Activated naive CD8-positive, alpha-beta T cell treated with anti-CD3 and anti-CD28 coated beads, Interleukin-2, amount 10 ng/mL, durations not matched to agents 7 days and 5 days (primary cell): Measurements from ENCODE around the gene CUL3. TPM values are rescaled to one million over a fixed set of nuclear protein-coding genes. Genes with fewer than 3 reads are reported as not detected.
"Not testable (repeated sequence)": the region's sequence is repeated elsewhere in the genome, so short reads cannot be mapped to it uniquely, and the experiment has no call there.

ENCODE experiments used
- ATAC-seq: fragments of 150-1000 bp; cut with Tn5 transposase; one replicate; pipeline ENCODE4 v1.10.0; 2021; ENCODE audit warnings: low read depth, moderate library complexity
- POLR2A ChIA-PET: fragments of 350-600 bp; sonication (Branson Sonifier 250); formaldehyde crosslinking; loops from one replicate; lab custom pipeline; 2021; ENCODE audit warnings: antibody characterized with exemption; lab: Charles Lee
- DNase-seq: peaks from one replicate; pipeline ENCODE4 v3.0.0; 2021
- H3K27ac Mint-ChIP-seq: one replicate; pipeline ENCODE4 v1.8.0; 2022; ENCODE audit warnings: mild to moderate bottlenecking, mixed read lengths
- H3K27me3 Mint-ChIP-seq: one replicate; pipeline ENCODE4 v1.8.0; 2022; ENCODE audit warnings: mild to moderate bottlenecking, moderate library complexity, mixed read lengths
- H3K36me3 Mint-ChIP-seq: one replicate; pipeline ENCODE4 v1.8.0; 2021; ENCODE audit warnings: mild to moderate bottlenecking, mixed read lengths
- H3K4me1 Mint-ChIP-seq: one replicate; pipeline ENCODE4 v1.8.0; 2021; ENCODE audit warnings: mixed read lengths
- H3K4me3 Mint-ChIP-seq: one replicate; pipeline ENCODE4 v1.8.0; 2022; ENCODE audit warnings: mild to moderate bottlenecking, moderate library complexity, mixed read lengths
- H3K9me3 Mint-ChIP-seq: one replicate; pipeline ENCODE4 v1.8.0; 2021; ENCODE audit warnings: mixed read lengths
- total RNA-seq, 2 experiments: library from RNA; stranded (reverse); gene quantifications; one replicate each; pipeline ENCODE4 v1.2.3, GENCODE V29; 2021

CUL3 gene
- total RNA-seq, result 10 to 100 TPM; 78.4 to 81.5 TPM

GRCh38 chr2:224585211-224586088, at the start of gene CUL3:
Gene CUL3, minus strand, starts transcription at chr2:224585363. Its CDS starts 354 bp downstream, at chr2:224585009.
- DNase-seq (peak; percentile 100), ATAC-seq (peak; percentile 83)
- H3K27ac Mint-ChIP-seq, result peak within 1 kb of the TSS; percentile 96
- H3K4me1 Mint-ChIP-seq, result peaks cover 30% of the 10 kb centered on the region
- H3K36me3 Mint-ChIP-seq, result peaks cover 8% of the 10 kb centered on the region
- POLR2A ChIA-PET, result interaction anchor here (0.6 to 2.5 kb wide), 20 partner anchors 8 to 629 kb away, joined by 3 to 17 read pairs (median 3); partner anchors contain the start of gene MRPL44
- peak within 1 kb of the TSS; percentile 98 for H3K4me3 Mint-ChIP-seq
- H3K27me3 Mint-ChIP-seq, result no peaks in the 10 kb centered on the region
- no peaks in the 10 kb centered on the region for H3K9me3 Mint-ChIP-seq

GRCh38 chr2:224630659-224631550, 45.7 kb upstream of the CUL3 start:
- ATAC-seq, result no peak
- no peaks in the 10 kb centered on the region for H3K27me3 Mint-ChIP-seq
- no peaks in the 10 kb centered on the region for H3K36me3 Mint-ChIP-seq
- H3K4me1 Mint-ChIP-seq, result no peaks in the 10 kb centered on the region
- H3K27ac Mint-ChIP-seq, result no peak overlapping the region
- no peak overlapping the region for H3K4me3 Mint-ChIP-seq
- no peak for DNase-seq
- no peaks in the 10 kb centered on the region for H3K9me3 Mint-ChIP-seq
- POLR2A ChIA-PET, result no interaction called here

- H3K4me1 Mint-ChIP-seq, result no peaks in the 10 kb centered on the region
- H3K36me3 Mint-ChIP-seq, result no peaks in the 10 kb centered on the region
- no peaks in the 10 kb centered on the region for H3K9me3 Mint-ChIP-seq
- no peak overlapping the region for H3K4me3 Mint-ChIP-seq
- POLR2A ChIA-PET, result no interaction called here
- no peaks in the 10 kb centered on the region for H3K27me3 Mint-ChIP-seq
- ATAC-seq, result no peak
- DNase-seq, result no peak
- H3K27ac Mint-ChIP-seq, result no peak overlapping the region
These were observed 43.3 kb upstream of the CUL3 start for GRCh38 chr2:224628416-224628815.

- Mint-ChIP-seq H3K36me3 (no peaks in the 10 kb centered on the region), H3K4me3 (no peak overlapping the region), H3K9me3 (peaks cover 1% of the 10 kb centered on the region), H3K4me1 (no peaks in the 10 kb centered on the region), H3K27ac (no peak overlapping the region), H3K27me3 (no peaks in the 10 kb centered on the region)
- no peak for DNase-seq
- POLR2A ChIA-PET, result no interaction called here
- ATAC-seq, result no peak
These were observed 41.6 kb upstream of the CUL3 start for GRCh38 chr2:224626735-224627134.

GRCh38 chr2:224613543-224614286, 28.6 kb upstream of the CUL3 start:
- Mint-ChIP-seq H3K9me3 (no peaks in the 10 kb centered on the region), H3K36me3 (no peaks in the 10 kb centered on the region), H3K4me1 (no peaks in the 10 kb centered on the region), H3K4me3 (no peak overlapping the region), H3K27me3 (peaks cover 3% of the 10 kb centered on the region), H3K27ac (no peak overlapping the region)
- POLR2A ChIA-PET, result no interaction called here
- ATAC-seq (no peak), DNase-seq (no peak)

GRCh38 chr2:224612578-224612977, 27.4 kb upstream of the CUL3 start:
- DNase-seq (no peak), ATAC-seq (no peak)
- Mint-ChIP-seq H3K36me3 (no peaks in the 10 kb centered on the region), H3K4me1 (no peaks in the 10 kb centered on the region), H3K9me3 (no peaks in the 10 kb centered on the region), H3K27me3 (peaks cover 3% of the 10 kb centered on the region), H3K27ac (no peak overlapping the region), H3K4me3 (no peak overlapping the region)
- POLR2A ChIA-PET, result no interaction called here

- Mint-ChIP-seq H3K27me3 (peaks cover 6% of the 10 kb centered on the region), H3K27ac (no peak overlapping the region), H3K4me1 (no peaks in the 10 kb centered on the region), H3K4me3 (no peak overlapping the region), H3K36me3 (no peaks in the 10 kb centered on the region), H3K9me3 (no peaks in the 10 kb centered on the region)
- no peak for DNase-seq
- POLR2A ChIA-PET, result no interaction called here
- ATAC-seq, result no peak
These were observed 26.8 kb upstream of the CUL3 start for GRCh38 chr2:224611938-224612337.

GRCh38 chr2:224608104-224608503, 22.9 kb upstream of the CUL3 start:
- no peak overlapping the region for H3K27ac Mint-ChIP-seq
- POLR2A ChIA-PET, result no interaction called here
- no peaks in the 10 kb centered on the region for H3K9me3 Mint-ChIP-seq
- no peaks in the 10 kb centered on the region for H3K36me3 Mint-ChIP-seq
- peaks cover 1% of the 10 kb centered on the region for H3K4me1 Mint-ChIP-seq
- H3K27me3 Mint-ChIP-seq, result peaks cover 6% of the 10 kb centered on the region
- H3K4me3 Mint-ChIP-seq, result no peak overlapping the region
- DNase-seq (no peak), ATAC-seq (no peak)

GRCh38 chr2:224603746-224604500, 18.8 kb upstream of the CUL3 start:
- H3K27me3 Mint-ChIP-seq, result peaks cover 14% of the 10 kb centered on the region
- not testable (repeated sequence) for H3K36me3 Mint-ChIP-seq, H3K9me3 Mint-ChIP-seq, ATAC-seq, H3K4me3 Mint-ChIP-seq, DNase-seq, H3K4me1 Mint-ChIP-seq, H3K27ac Mint-ChIP-seq
- POLR2A ChIA-PET, result interaction anchor here (1.5 kb wide), 1 partner anchor 18 kb away, joined by 5 read pairs; the partner anchor contains the start of gene CUL3

GRCh38 chr2:224602778-224603375, 17.7 kb upstream of the CUL3 start:
- Mint-ChIP-seq H3K27me3 (peaks cover 14% of the 10 kb centered on the region), H3K27ac (peak overlapping the region; percentile 70), H3K4me3 (peak overlapping the region; percentile 73)
- H3K36me3 Mint-ChIP-seq, H3K9me3 Mint-ChIP-seq, ATAC-seq, DNase-seq, H3K4me1 Mint-ChIP-seq: not testable (repeated sequence)
- POLR2A ChIA-PET, result interaction anchor here (1.1 to 1.5 kb wide), 2 partner anchors 17 to 306 kb away, joined by 3 to 5 read pairs; partner anchors contain the start of gene CUL3

GRCh38 chr2:224601923-224602322, 16.8 kb upstream of the CUL3 start:
- no peak overlapping the region for H3K27ac Mint-ChIP-seq
- POLR2A ChIA-PET, result interaction anchor here (0.6 to 1.0 kb wide), 2 partner anchors 16 to 119 kb away, joined by 3 to 4 read pairs; partner anchors contain the start of gene CUL3
- peaks cover 10% of the 10 kb centered on the region for H3K27me3 Mint-ChIP-seq
- H3K36me3 Mint-ChIP-seq, result no peaks in the 10 kb centered on the region
- DNase-seq, result no peak
- H3K9me3 Mint-ChIP-seq, result no peaks in the 10 kb centered on the region
- peaks cover 10% of the 10 kb centered on the region for H3K4me1 Mint-ChIP-seq
- no peak for ATAC-seq
- no peak overlapping the region for H3K4me3 Mint-ChIP-seq

GRCh38 chr2:224598678-224599077, 13.5 kb upstream of the CUL3 start:
- no peak for DNase-seq
- POLR2A ChIA-PET, result no interaction called here
- no peak overlapping the region for H3K27ac Mint-ChIP-seq
- H3K36me3 Mint-ChIP-seq, result no peaks in the 10 kb centered on the region
- no peak overlapping the region for H3K4me3 Mint-ChIP-seq
- peaks cover 14% of the 10 kb centered on the region for H3K27me3 Mint-ChIP-seq
- ATAC-seq, result no peak
- H3K4me1 Mint-ChIP-seq, result peaks cover 10% of the 10 kb centered on the region
- no peaks in the 10 kb centered on the region for H3K9me3 Mint-ChIP-seq
